GM18498 (cell line): Measurements from ENCODE around the gene RPLP2.

ENCODE experiments used
- ATAC-seq: cut with Tn5 transposase; IDR thresholded peaks from one replicate; pipeline ENCODE4 v1.9.1; 2021; ENCODE audit warnings: mild to moderate bottlenecking, moderate library complexity; ENCODE audit not compliant: unreplicated experiment

The RPLP2 gene

DNA sequence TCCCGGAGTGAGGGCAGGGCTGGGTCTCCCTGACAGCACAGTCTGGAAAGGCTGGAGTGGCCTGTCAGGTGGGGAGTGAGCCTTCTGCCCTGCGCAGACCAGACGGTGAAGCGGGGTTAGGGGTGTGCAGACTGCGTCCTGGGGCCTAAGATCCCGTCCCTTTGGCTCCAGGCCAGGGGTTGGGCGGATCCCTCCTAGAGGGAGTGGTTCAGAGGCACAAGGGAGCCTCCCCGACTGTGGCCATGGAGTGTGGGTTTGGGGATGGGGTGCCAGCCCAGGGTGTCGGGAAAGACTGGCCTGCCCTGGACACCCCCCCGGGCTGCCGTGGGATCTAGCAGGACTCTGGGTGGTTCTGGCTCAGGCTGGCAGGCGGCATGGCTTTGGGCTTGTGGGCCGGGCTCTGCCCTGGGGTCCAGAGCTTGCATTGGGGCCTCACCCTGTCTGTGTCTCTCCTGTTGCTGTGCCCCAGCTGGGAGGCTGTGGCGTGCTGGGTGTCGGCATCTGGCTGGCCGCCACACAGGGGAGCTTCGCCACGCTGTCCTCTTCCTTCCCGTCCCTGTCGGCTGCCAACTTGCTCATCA, 52.4 kb downstream of the RPLP2 start:
- ATAC-seq, result no peak
